Neural progenitor cell (in vitro differentiated cells): Measurements from ENCODE around the gene CCDC28B. TPM values are rescaled to one million over a fixed set of nuclear protein-coding genes. Genes with fewer than 3 reads are reported as not detected.
"Not testable (repeated sequence)": the region's sequence is repeated elsewhere in the genome, so short reads cannot be mapped to it uniquely, and the experiment has no call there.

Source experiments
- DNase-seq: peaks from one replicate; pipeline ENCODE4 v3.0.0-alpha.2; 2016; ENCODE audit warnings: low spot score
- H2AFZ ChIP-seq: fragments of 200-600 bp; sonication (generic); replicated peaks from 2 replicates; pipeline ENCODE4 v1.6.1; 2016; ENCODE audit warnings: antibody characterized with exemption
- H3F3A ChIP-seq: fragments of 200-600 bp; sonication (generic); 2 replicates; pipeline ENCODE4 v1.6.1; 2016; ENCODE audit warnings: antibody characterized with exemption, low read depth
- H3K27ac ChIP-seq: fragments of 200-600 bp; sonication (generic); 2 replicates; pipeline ENCODE4 v1.5.1; 2016; ENCODE audit warnings: mild to moderate bottlenecking
- H3K27me3 ChIP-seq: fragments of 200-600 bp; sonication (generic); 2 replicates; pipeline ENCODE4 v1.6.1; 2016; ENCODE audit warnings: mild to moderate bottlenecking, moderate library complexity
- H3K36me3 ChIP-seq: fragments of 200-600 bp; sonication (generic); 2 replicates; pipeline ENCODE4 v1.5.1; 2016
- H3K4me1 ChIP-seq: fragments of 200-600 bp; sonication (generic); 2 replicates; pipeline ENCODE4 v1.6.1; 2016; ENCODE audit warnings: mixed run types
- H3K4me2 ChIP-seq: fragments of 200-600 bp; sonication (generic); 2 replicates; pipeline ENCODE4 v1.6.1; 2016
- H3K4me3 ChIP-seq: fragments of 200-600 bp; sonication (generic); 2 replicates; pipeline ENCODE4 v1.5.1; 2016
- H3K79me2 ChIP-seq: fragments of 200-600 bp; sonication (generic); 2 replicates; pipeline ENCODE4 v1.6.1; 2016; ENCODE audit warnings: low read depth
- H3K9ac ChIP-seq: fragments of 200-600 bp; sonication (generic); 2 replicates; pipeline ENCODE4 v1.6.1; 2016
- H3K9me3 ChIP-seq: fragments of 200-600 bp; sonication (generic); 2 replicates; pipeline ENCODE4 v1.5.1; 2016; ENCODE audit warnings: low read depth
- H4K20me1 ChIP-seq: fragments of 200-600 bp; sonication (generic); 2 replicates; pipeline ENCODE4 v1.6.1; 2016; ENCODE audit warnings: low read depth
- H3K27ac Mint-ChIP-seq: 3 replicates; pipeline ENCODE4 v1.8.0; 2021; ENCODE audit warnings: mixed read lengths
- H3K27me3 Mint-ChIP-seq: 2 replicates; pipeline ENCODE4 v1.8.0; 2022; ENCODE audit warnings: low read depth, mild to moderate bottlenecking, inconsistent platforms, moderate library complexity, mixed read lengths; ENCODE audit not compliant: insufficient read depth
- H3K36me3 Mint-ChIP-seq: 3 replicates; pipeline ENCODE4 v1.8.0; 2021; ENCODE audit warnings: mixed read lengths
- H3K4me1 Mint-ChIP-seq: 3 replicates; pipeline ENCODE4 v1.8.0; 2021; ENCODE audit warnings: mixed read lengths
- H3K4me3 Mint-ChIP-seq: 3 replicates; pipeline ENCODE4 v1.8.0; 2021; ENCODE audit warnings: mild to moderate bottlenecking, moderate library complexity, mixed read lengths
- H3K9me3 Mint-ChIP-seq: 3 replicates; pipeline ENCODE4 v1.8.0; 2020; ENCODE audit warnings: mixed read lengths
- EZH2 ChIP-seq: fragments of 200-600 bp; sonication (generic); IDR thresholded peaks from 2 replicates; pipeline ENCODE4 v1.6.1; 2017; ENCODE audit warnings: antibody characterized with exemption, mild to moderate bottlenecking, moderate library complexity
- EZH2phosphoT487 ChIP-seq: fragments of 200-600 bp; sonication (generic); IDR thresholded peaks from 2 replicates; pipeline ENCODE4 v1.6.1; 2017; ENCODE audit warnings: antibody characterized with exemption
- total RNA-seq: library from RNA; depleted of rRNA; stranded (reverse); fragments of >200 nt; gene quantifications from 2 replicates; pipeline ENCODE4 v1.2.3, GENCODE V29; 2015; ENCODE audit warnings: low replicate concordance
- TF ChIP-seq, protein P1 (sequence below): fragments of 200-600 bp; sonication (generic); IDR thresholded peaks from 2 replicates; pipeline ENCODE4 v1.5.1; 2017; ENCODE audit warnings: antibody characterized with exemption, mild to moderate bottlenecking

Gene CCDC28B
- total RNA-seq, 1 donor from 2014 or later: 6.5 TPM

- Histone ChIP-seq H3K4me2 (no peak overlapping the region), H3K9ac (no peak overlapping the region), H3K79me2 (peaks cover 5% of the 10 kb centered on the region), H3K27ac (no peak overlapping the region), H3K36me3 (peaks cover 5% of the 10 kb centered on the region), H3K4me1 (no peaks in the 10 kb centered on the region), H3F3A (no peaks in the 10 kb centered on the region), H3K4me3 (no peak overlapping the region), H2AFZ (no peak overlapping the region), H3K9me3 (no peaks in the 10 kb centered on the region), H3K27me3 (no peaks in the 10 kb centered on the region), H4K20me1 (no peaks in the 10 kb centered on the region)
- DNase-seq: no peak
- TF ChIP-seq EZH2phosphoT487 (no peak), EZH2 (no peak)
- TF ChIP-seq, protein P1, sequence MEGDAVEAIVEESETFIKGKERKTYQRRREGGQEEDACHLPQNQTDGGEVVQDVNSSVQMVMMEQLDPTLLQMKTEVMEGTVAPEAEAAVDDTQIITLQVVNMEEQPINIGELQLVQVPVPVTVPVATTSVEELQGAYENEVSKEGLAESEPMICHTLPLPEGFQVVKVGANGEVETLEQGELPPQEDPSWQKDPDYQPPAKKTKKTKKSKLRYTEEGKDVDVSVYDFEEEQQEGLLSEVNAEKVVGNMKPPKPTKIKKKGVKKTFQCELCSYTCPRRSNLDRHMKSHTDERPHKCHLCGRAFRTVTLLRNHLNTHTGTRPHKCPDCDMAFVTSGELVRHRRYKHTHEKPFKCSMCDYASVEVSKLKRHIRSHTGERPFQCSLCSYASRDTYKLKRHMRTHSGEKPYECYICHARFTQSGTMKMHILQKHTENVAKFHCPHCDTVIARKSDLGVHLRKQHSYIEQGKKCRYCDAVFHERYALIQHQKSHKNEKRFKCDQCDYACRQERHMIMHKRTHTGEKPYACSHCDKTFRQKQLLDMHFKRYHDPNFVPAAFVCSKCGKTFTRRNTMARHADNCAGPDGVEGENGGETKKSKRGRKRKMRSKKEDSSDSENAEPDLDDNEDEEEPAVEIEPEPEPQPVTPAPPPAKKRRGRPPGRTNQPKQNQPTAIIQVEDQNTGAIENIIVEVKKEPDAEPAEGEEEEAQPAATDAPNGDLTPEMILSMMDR: no peak
- H3K36me3 Mint-ChIP-seq: peaks cover 31% of the 10 kb centered on the region
- H3K9me3 Mint-ChIP-seq: no peaks in the 10 kb centered on the region
- H3K27ac Mint-ChIP-seq: no peak overlapping the region
- H3K4me3 Mint-ChIP-seq: no peak overlapping the region
- no peaks in the 10 kb centered on the region for H3K4me1 Mint-ChIP-seq
- H3K27me3 Mint-ChIP-seq: no peaks in the 10 kb centered on the region
Observed at GRCh38 chr1:32159189-32159588, 41.2 kb upstream of the CCDC28B start.

DNA sequence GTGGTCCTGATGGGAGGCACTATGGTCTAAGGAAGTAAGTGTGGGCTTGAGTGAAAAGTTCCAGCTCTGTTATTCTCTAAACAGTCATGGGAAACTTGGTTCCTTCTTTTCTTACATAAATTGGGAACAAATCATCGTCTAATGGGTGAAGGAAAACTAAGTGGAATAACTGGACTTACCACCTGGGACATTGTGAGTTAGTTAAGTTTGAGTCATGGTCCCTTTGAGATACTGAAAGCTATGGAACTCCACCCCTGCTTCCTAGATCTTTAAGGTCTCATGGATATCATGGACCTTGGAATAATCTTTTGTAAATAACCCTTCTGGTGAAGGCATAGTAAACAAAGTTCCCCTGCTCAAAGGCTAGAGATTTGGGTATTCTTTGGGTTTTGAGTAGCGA lies 37.0 kb upstream of the CCDC28B start:
- Histone ChIP-seq H4K20me1 (no peaks in the 10 kb centered on the region), H3K4me3 (no peak overlapping the region), H3F3A (no peaks in the 10 kb centered on the region), H3K27me3 (no peaks in the 10 kb centered on the region), H3K27ac (no peak overlapping the region), H3K36me3 (peaks cover 7% of the 10 kb centered on the region), H3K9me3 (no peaks in the 10 kb centered on the region), H3K9ac (no peak overlapping the region), H2AFZ (no peak overlapping the region), H3K79me2 (no peaks in the 10 kb centered on the region), H3K4me1 (no peaks in the 10 kb centered on the region), H3K4me2 (no peak overlapping the region)
- Mint-ChIP-seq H3K9me3 (no peaks in the 10 kb centered on the region), H3K27ac (no peak overlapping the region), H3K27me3 (no peaks in the 10 kb centered on the region), H3K4me1 (no peaks in the 10 kb centered on the region), H3K36me3 (peaks cover 32% of the 10 kb centered on the region), H3K4me3 (no peak overlapping the region)
- no peak for DNase-seq
- TF ChIP-seq EZH2 (no peak), EZH2phosphoT487 (no peak)
- TF ChIP-seq, protein P1: no peak

GRCh38 chr1:32165633-32166032 lies 34.8 kb upstream of the CCDC28B start:
- H3K4me1 ChIP-seq, H4K20me1 ChIP-seq, H3F3A ChIP-seq, H3K4me3 ChIP-seq, H3K27me3 Mint-ChIP-seq, H3K4me3 Mint-ChIP-seq, H3K9me3 Mint-ChIP-seq, H3K79me2 ChIP-seq, H3K36me3 ChIP-seq, H3K4me1 Mint-ChIP-seq, H3K27me3 ChIP-seq, H2AFZ ChIP-seq, H3K27ac ChIP-seq, H3K27ac Mint-ChIP-seq, H3K9ac ChIP-seq, DNase-seq, H3K9me3 ChIP-seq, H3K4me2 ChIP-seq: not testable (repeated sequence)
- H3K36me3 Mint-ChIP-seq: peaks cover 34% of the 10 kb centered on the region

GRCh38 chr1:32170991-32171390 lies 29.4 kb upstream of the CCDC28B start:
- Histone ChIP-seq H3K27me3 (no peaks in the 10 kb centered on the region), H2AFZ (no peak overlapping the region), H3F3A (peaks cover 1% of the 10 kb centered on the region), H4K20me1 (no peaks in the 10 kb centered on the region), H3K4me2 (no peak overlapping the region), H3K27ac (no peak overlapping the region), H3K4me3 (no peak overlapping the region), H3K9ac (no peak overlapping the region), H3K79me2 (no peaks in the 10 kb centered on the region), H3K9me3 (no peaks in the 10 kb centered on the region), H3K36me3 (peaks cover 9% of the 10 kb centered on the region), H3K4me1 (no peaks in the 10 kb centered on the region)
- H3K9me3 Mint-ChIP-seq: no peaks in the 10 kb centered on the region
- no peaks in the 10 kb centered on the region for H3K4me1 Mint-ChIP-seq
- peaks cover 31% of the 10 kb centered on the region for H3K36me3 Mint-ChIP-seq
- DNase-seq: no peak
- peaks cover 2% of the 10 kb centered on the region for H3K27me3 Mint-ChIP-seq
- no peak overlapping the region for H3K4me3 Mint-ChIP-seq
- no peak for TF ChIP-seq EZH2
- no peak for TF ChIP-seq EZH2phosphoT487
- TF ChIP-seq, protein P1: no peak
- H3K27ac Mint-ChIP-seq: no peak overlapping the region
